HepG2 (cell line): ENCODE measurements around the gene GEMIN2.

Source experiments
- GTF3A ChIP-seq: sonication (generic); formaldehyde crosslinking; conservative IDR thresholded peaks from 2 replicates; pipeline ENCODE4 v1.4.0; 2020; ENCODE audit warnings: mild to moderate bottlenecking, missing genetic modification reagents
- KDM5A ChIP-seq: fragments of 200-600 bp; sonication (generic); IDR thresholded peaks from 2 replicates; pipeline ENCODE4 v1.7.0; 2018; ENCODE audit warnings: antibody characterized with exemption, mild to moderate bottlenecking, low read length, borderline replicate concordance
- MYC ChIP-seq: sonication (generic); formaldehyde crosslinking; IDR thresholded peaks from 2 replicates; pipeline ENCODE4 v1.9.0; 2021; ENCODE audit warnings: missing genetic modification reagents, borderline replicate concordance
- TF ChIP-seq, protein P1 (sequence below): sonication (generic); formaldehyde crosslinking; IDR thresholded peaks from 2 replicates; pipeline ENCODE4 v1.4.0; 2020; ENCODE audit warnings: mild to moderate bottlenecking, missing genetic modification reagents
- TF ChIP-seq, protein P2 (sequence below), 2 experiments: IDR thresholded peaks; 2 replicates each; pipeline ENCODE4 v1.6.1; 2011 to 2012; ENCODE audit warnings: low read length in 2 of 2, borderline replicate concordance in 1 of 2, low read depth in 1 of 2, mild to moderate bottlenecking in 1 of 2, moderate library complexity in 1 of 2

DNA sequence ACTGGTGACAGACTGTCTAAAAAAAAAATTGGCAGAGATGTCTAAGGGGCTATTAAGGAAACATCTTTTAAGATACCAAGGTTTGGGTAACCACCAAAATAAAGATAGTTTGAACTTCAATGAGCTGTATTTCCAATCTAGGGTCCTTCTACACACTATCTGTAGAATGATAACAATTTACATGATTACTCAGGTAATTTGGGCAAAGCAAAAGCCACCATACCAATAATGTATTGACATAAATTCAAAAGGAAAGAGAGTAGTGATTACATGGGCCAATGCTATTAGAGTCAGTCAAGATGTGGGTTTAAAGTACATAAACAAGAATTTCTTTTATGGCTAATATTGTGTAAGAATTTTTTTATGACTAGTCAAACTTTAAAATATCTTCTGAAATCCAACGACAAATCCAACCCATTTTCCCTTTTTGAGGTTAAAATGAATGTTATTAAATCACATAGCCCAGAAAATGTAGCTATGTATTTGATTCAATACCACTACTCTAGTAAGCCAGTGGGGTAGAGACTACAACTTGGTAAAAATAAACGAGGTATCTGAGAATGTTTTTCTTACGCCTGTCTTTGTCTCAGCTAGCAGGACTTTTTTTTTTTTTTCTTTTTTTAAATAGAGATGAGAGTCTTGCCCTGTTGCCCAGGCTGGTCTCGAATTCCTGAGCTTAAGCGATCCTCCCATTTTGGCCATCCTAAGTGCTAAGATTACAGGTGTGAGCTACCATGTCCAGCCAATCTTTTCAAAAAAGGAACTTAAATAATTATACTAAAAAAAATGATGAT, 71.3 kb downstream of the GEMIN2 start:
- TF ChIP-seq, protein P1, sequence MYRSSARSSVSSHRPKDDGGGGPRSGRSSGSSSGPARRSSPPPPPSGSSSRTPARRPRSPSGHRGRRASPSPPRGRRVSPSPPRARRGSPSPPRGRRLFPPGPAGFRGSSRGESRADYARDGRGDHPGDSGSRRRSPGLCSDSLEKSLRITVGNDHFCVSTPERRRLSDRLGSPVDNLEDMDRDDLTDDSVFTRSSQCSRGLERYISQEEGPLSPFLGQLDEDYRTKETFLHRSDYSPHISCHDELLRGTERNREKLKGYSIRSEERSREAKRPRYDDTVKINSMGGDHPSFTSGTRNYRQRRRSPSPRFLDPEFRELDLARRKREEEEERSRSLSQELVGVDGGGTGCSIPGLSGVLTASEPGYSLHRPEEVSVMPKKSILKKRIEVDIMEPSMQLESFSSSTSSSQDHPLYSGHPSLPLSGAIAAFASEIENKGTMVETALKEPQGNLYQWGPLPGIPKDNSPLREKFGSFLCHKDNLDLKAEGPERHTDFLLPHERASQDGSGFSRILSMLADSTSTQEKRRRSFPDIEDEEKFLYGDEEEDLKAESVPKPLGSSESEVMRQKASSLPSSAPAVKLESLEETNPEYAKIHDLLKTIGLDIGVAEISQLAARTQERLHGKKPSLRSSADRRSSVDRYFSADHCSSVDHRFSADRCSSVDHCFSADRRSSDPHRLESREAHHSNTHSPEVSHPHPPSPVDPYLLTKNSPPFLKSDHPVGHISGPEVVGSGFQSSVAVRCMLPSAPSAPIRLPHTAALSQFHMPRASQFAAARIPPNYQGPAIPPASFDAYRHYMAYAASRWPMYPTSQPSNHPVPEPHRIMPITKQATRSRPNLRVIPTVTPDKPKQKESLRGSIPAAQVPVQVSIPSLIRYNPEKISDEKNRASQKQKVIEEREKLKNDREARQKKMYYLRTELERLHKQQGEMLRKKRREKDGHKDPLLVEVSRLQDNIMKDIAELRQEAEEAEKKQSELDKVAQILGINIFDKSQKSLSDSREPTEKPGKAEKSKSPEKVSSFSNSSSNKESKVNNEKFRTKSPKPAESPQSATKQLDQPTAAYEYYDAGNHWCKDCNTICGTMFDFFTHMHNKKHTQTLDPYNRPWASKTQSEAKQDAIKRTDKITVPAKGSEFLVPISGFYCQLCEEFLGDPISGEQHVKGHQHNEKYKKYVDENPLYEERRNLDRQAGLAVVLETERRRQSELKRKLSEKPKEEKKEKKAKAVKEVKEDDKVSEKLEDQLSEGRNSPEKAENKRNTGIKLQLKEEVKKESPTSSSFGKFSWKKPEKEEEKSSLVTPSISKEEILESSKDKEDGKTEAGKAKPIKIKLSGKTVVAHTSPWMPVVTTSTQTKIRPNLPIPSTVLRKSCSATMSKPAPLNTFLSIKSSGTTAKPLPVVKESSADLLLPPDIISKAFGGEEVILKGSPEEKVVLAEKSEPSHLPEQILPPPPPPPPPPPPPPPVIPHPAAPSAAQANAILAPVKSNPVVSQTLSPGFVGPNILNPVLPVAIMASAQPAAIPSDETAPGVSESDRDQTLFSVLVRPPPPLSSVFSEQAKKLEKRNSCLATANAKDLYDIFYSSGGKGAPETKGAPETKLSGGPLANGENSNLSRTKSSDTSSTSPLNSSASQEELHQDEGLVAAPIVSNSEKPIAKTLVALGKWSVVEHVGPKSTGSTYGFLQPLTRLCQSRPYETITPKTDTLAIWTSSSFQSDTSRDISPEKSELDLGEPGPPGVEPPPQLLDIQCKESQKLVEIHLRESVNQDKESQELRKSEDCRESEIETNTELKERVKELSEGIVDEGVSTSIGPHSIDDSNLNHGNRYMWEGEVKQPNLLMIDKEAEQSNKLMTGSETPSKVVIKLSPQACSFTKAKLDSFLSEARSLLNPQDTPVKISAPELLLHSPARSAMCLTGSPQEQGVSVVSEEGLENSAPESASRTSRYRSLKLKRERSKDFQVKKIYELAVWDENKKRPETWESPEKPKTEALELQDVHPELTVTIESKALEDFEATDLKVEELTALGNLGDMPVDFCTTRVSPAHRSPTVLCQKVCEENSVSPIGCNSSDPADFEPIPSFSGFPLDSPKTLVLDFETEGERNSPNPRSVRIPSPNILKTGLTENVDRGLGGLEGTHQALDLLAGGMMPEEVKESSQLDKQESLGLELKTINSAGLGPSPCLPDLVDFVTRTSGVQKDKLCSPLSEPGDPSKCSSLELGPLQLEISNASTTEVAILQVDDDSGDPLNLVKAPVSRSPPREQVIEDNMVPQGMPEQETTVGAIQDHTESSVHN (CRISPR knock-in tag) = no peak
- TF ChIP-seq MYC (no peak), KDM5A (no peak), GTF3A (CRISPR knock-in tag) (no peak)
- TF ChIP-seq, protein P2, sequence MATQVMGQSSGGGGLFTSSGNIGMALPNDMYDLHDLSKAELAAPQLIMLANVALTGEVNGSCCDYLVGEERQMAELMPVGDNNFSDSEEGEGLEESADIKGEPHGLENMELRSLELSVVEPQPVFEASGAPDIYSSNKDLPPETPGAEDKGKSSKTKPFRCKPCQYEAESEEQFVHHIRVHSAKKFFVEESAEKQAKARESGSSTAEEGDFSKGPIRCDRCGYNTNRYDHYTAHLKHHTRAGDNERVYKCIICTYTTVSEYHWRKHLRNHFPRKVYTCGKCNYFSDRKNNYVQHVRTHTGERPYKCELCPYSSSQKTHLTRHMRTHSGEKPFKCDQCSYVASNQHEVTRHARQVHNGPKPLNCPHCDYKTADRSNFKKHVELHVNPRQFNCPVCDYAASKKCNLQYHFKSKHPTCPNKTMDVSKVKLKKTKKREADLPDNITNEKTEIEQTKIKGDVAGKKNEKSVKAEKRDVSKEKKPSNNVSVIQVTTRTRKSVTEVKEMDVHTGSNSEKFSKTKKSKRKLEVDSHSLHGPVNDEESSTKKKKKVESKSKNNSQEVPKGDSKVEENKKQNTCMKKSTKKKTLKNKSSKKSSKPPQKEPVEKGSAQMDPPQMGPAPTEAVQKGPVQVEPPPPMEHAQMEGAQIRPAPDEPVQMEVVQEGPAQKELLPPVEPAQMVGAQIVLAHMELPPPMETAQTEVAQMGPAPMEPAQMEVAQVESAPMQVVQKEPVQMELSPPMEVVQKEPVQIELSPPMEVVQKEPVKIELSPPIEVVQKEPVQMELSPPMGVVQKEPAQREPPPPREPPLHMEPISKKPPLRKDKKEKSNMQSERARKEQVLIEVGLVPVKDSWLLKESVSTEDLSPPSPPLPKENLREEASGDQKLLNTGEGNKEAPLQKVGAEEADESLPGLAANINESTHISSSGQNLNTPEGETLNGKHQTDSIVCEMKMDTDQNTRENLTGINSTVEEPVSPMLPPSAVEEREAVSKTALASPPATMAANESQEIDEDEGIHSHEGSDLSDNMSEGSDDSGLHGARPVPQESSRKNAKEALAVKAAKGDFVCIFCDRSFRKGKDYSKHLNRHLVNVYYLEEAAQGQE (IDR thresholded peaks at IDR 0.05; ENCODE audit: borderline replicate concordance in 1 of 2, low read depth in 1 of 2, low read length in 2 of 2) = no peak
